ENCODE data around the gene REEP1. TPM values are rescaled to one million over a fixed set of nuclear protein-coding genes. Genes with fewer than 3 reads are reported as not detected.

The REEP1 gene
- total RNA-seq, 1 experiment from 2014 or later, result not detected

DNA sequence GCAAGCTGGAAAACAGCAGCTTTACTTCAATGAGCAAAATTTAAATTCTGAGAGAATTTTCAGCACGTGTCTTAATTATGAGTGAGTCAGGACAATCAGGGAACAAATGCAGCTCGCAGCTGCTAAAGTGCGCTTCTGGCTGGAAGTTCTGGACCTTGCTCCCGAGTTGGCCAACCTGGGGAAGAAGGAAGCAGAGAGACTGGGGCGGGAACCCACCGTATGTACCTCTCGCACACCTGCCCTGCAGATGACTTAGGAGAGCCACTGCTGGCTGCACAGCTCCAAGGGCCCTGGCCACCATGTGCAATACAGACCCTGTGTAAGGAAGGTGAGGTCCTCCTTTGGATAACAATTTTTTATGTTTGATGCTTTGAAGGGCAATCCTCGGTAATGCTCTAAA is 42.4 kb downstream of the REEP1 start:
- H3K4me3 Mint-ChIP-seq (ENCODE audit: unreplicated experiment), result no peak overlapping the region
- TF ChIP-seq, protein P1, sequence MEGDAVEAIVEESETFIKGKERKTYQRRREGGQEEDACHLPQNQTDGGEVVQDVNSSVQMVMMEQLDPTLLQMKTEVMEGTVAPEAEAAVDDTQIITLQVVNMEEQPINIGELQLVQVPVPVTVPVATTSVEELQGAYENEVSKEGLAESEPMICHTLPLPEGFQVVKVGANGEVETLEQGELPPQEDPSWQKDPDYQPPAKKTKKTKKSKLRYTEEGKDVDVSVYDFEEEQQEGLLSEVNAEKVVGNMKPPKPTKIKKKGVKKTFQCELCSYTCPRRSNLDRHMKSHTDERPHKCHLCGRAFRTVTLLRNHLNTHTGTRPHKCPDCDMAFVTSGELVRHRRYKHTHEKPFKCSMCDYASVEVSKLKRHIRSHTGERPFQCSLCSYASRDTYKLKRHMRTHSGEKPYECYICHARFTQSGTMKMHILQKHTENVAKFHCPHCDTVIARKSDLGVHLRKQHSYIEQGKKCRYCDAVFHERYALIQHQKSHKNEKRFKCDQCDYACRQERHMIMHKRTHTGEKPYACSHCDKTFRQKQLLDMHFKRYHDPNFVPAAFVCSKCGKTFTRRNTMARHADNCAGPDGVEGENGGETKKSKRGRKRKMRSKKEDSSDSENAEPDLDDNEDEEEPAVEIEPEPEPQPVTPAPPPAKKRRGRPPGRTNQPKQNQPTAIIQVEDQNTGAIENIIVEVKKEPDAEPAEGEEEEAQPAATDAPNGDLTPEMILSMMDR (IDR thresholded peaks at IDR 0.05; ENCODE audit: unreplicated experiment), result no peak
- DNase-seq (ENCODE audit: unreplicated experiment), result no peak
- peaks cover 41% of the 10 kb centered on the region for H3K27me3 Mint-ChIP-seq (ENCODE audit: insufficient read depth, unreplicated experiment)
- POLR2A ChIA-PET, result no interaction called here
- H3K36me3 Mint-ChIP-seq (ENCODE audit: insufficient read depth, unreplicated experiment), result no peaks in the 10 kb centered on the region
- intact Hi-C loops (cut with micrococcal nuclease), result loop anchor here (10.0 kb wide), 2 partner anchors 70 to 80 kb away; no protein-coding TSS in a partner anchor
- H3K9me3 Mint-ChIP-seq (ENCODE audit: unreplicated experiment), result no peaks in the 10 kb centered on the region
- CTCF ChIA-PET, result interaction anchor here (0.6 to 1.6 kb wide), 2 partner anchors 11 to 24 kb away, joined by 3 to 4 read pairs; no protein-coding TSS in a partner anchor
- peaks cover 6% of the 10 kb centered on the region for H3K4me1 Mint-ChIP-seq (ENCODE audit: insufficient read depth, unreplicated experiment)
- H3K27ac Mint-ChIP-seq (ENCODE audit: low read depth, unreplicated experiment), result no peak overlapping the region
- BruUV-seq (replicated peaks), result no TSS peak

DNA sequence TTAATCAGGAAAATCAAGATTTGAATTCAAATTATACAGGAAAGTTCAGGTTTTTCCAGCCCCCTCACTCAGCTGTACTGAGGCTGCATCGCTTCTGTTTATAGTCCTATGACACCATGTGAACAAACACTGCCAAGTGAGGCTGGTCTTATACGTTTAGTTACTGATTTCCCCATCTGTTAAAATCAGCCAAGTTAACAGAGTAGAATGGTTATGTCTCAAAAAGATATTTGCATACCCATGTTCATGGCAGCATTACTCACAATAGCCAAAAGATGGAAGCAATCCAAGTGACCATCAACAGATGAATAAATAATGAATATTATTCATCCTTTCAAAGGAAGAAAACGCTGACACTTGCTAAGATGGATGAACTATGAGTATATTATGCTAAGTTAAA is 43.8 kb downstream of the REEP1 start:
- DNase-seq (ENCODE audit: unreplicated experiment), result no peak
- no peaks in the 10 kb centered on the region for H3K9me3 Mint-ChIP-seq (ENCODE audit: unreplicated experiment)
- BruUV-seq (replicated peaks), result no TSS peak
- ChIA-PET CTCF (interaction anchor here (0.7 kb wide), 1 partner anchor 102 kb away, joined by 3 read pairs; no protein-coding TSS in a partner anchor), POLR2A (no interaction called here)
- intact Hi-C loops (cut with micrococcal nuclease), result loop anchor here (10.0 kb wide), 2 partner anchors 69 to 81 kb away; no protein-coding TSS in a partner anchor
- no peak overlapping the region for H3K4me3 Mint-ChIP-seq (ENCODE audit: unreplicated experiment)
- no peak overlapping the region for H3K27ac Mint-ChIP-seq (ENCODE audit: low read depth, unreplicated experiment)
- peaks cover 54% of the 10 kb centered on the region for H3K27me3 Mint-ChIP-seq (ENCODE audit: insufficient read depth, unreplicated experiment)
- peaks cover 6% of the 10 kb centered on the region for H3K4me1 Mint-ChIP-seq (ENCODE audit: insufficient read depth, unreplicated experiment)
- TF ChIP-seq, protein P1 (IDR thresholded peaks at IDR 0.05; ENCODE audit: unreplicated experiment), result no peak
- no peaks in the 10 kb centered on the region for H3K36me3 Mint-ChIP-seq (ENCODE audit: insufficient read depth, unreplicated experiment)

DNA sequence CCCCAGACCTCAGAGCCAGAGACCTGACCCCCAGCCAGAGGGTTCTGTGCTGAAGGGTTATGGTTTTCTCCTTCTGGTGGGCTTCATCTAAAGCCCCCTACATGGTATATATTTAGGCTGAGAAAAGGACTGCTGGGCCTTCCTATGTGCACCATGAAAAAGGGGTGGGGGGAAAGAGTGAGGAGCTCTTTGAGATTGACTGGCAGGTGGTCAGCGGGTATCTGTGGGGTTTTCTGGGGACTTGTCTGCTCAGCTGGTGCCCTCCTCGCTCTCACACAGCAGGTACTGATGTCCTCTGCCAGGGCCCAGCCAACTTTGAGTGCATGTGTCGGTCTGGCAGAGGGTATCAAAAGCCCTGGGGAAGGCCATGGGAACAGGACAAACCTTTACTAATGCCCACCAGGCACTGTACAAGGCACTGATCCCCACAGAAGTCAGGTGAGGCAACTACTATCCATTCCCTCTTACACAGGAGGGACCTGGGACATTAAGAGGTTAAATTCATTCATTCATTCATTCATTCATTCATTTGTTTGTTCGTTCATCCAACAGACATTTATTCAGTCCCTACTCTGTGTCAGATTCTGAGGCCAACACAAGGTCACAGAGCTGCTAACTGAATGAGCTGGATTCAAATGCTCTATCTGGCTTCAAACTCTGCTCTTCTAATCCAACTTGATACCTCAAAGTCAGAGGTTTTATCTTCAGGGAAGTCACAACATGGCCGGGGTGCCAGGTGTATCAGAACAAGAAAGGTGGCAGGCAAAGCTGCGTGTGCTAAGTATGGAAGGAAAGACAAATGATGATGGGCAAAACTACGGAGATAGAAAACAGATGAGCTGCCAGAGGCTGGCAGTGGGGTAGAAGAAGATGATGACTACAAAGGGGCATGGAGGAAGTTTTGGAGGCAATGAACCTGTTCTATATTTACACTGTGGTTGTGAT is 44.6 kb downstream of the REEP1 start:
- H3K27ac Mint-ChIP-seq (ENCODE audit: low read depth, unreplicated experiment), result no peak overlapping the region
- no peak for DNase-seq (ENCODE audit: unreplicated experiment)
- H3K27me3 Mint-ChIP-seq (ENCODE audit: insufficient read depth, unreplicated experiment), result peaks cover 62% of the 10 kb centered on the region
- peaks cover 6% of the 10 kb centered on the region for H3K4me1 Mint-ChIP-seq (ENCODE audit: insufficient read depth, unreplicated experiment)
- no peaks in the 10 kb centered on the region for H3K36me3 Mint-ChIP-seq (ENCODE audit: insufficient read depth, unreplicated experiment)
- BruUV-seq (replicated peaks), result no TSS peak
- no peak overlapping the region for H3K4me3 Mint-ChIP-seq (ENCODE audit: unreplicated experiment)
- CTCF ChIA-PET, result interaction anchor here (0.7 kb wide), 1 partner anchor 102 kb away, joined by 3 read pairs; no protein-coding TSS in a partner anchor
- TF ChIP-seq, protein P1 (IDR thresholded peaks at IDR 0.05; ENCODE audit: unreplicated experiment), result no peak
- H3K9me3 Mint-ChIP-seq (ENCODE audit: unreplicated experiment), result no peaks in the 10 kb centered on the region
- intact Hi-C loops (cut with micrococcal nuclease), result loop anchor here (10.0 kb wide), 2 partner anchors 68 to 82 kb away; no protein-coding TSS in a partner anchor
- POLR2A ChIA-PET, result no interaction called here

DNA sequence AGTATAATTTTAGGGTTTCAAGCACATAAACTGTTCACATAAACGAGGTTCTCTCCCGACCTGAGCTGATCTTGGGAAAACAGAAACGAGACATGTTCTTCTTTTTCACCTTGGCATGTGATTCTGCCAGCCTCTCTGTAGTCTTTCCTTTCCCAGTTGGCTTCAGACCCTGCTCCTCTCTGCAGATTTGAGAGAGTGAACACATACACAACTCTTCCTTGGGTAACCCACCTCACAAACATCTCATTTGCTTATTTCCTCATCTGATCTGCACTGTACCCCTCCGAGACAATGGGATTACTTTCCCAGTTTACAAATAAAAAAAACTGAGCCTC is 46.1 kb downstream of the REEP1 start:
- TF ChIP-seq, protein P1 (IDR thresholded peaks at IDR 0.05; ENCODE audit: unreplicated experiment), result no peak
- Mint-ChIP-seq H3K27me3 (ENCODE audit: insufficient read depth, unreplicated experiment) (peaks cover 71% of the 10 kb centered on the region), H3K36me3 (ENCODE audit: insufficient read depth, unreplicated experiment) (no peaks in the 10 kb centered on the region), H3K27ac (ENCODE audit: low read depth, unreplicated experiment) (no peak overlapping the region), H3K4me3 (ENCODE audit: unreplicated experiment) (no peak overlapping the region), H3K4me1 (ENCODE audit: insufficient read depth, unreplicated experiment) (peaks cover 6% of the 10 kb centered on the region), H3K9me3 (ENCODE audit: unreplicated experiment) (no peaks in the 10 kb centered on the region)
- ChIA-PET POLR2A (no interaction called here), CTCF (no interaction called here)
- intact Hi-C loops (cut with micrococcal nuclease), result loop anchor here (10.0 kb wide), 2 partner anchors 66 to 84 kb away; no protein-coding TSS in a partner anchor
- no peak for DNase-seq (ENCODE audit: unreplicated experiment)
- BruUV-seq (replicated peaks), result no TSS peak

All from MCF 10A (cell line).